ENCODE data around the gene NAA80. TPM values are rescaled to one million over a fixed set of nuclear protein-coding genes. Genes with fewer than 3 reads are reported as not detected.
A peak's percentile ranks its signal among the peaks of the same experiment; 100 is the strongest.

The NAA80 gene
- total and polyA plus RNA-seq, 2 donors (not counting 3 experiments of a cell fraction or from before 2014, with no cell fraction given): 9.0 to 13.1 TPM

- peak; percentile 81 for TF ChIP-seq POLR2AphosphoS5 (IDR thresholded peaks at IDR 0.05; ENCODE audit: insufficient read depth, low read depth, low read length)
- peak in 1 of 2 donors; percentile 6 for TF ChIP-seq CTCF (IDR thresholded peaks at IDR 0.05; ENCODE audit: extremely low read depth in 1 of 2, insufficient read depth in 1 of 2, low read depth in 1 of 2, low read length in 2 of 2)
- peak; percentile 87 for TF ChIP-seq MAX (IDR thresholded peaks at IDR 0.05; ENCODE audit: insufficient read depth, insufficient read length)
- TF ChIP-seq EZH2 (IDR thresholded peaks at IDR 0.05; ENCODE audit: borderline replicate concordance, low read depth, low read length, severe bottlenecking): no peak
- TF ChIP-seq GATA2 (IDR thresholded peaks at IDR 0.05; ENCODE audit: insufficient read depth, insufficient read length, low read depth, low read length): no peak
- no peak for TF ChIP-seq FOS (IDR thresholded peaks at IDR 0.05; ENCODE audit: borderline replicate concordance, insufficient read depth, low read length)
- peak; percentile 62 for TF ChIP-seq MYC (IDR thresholded peaks at IDR 0.05; ENCODE audit: low read depth, low read length)
- TF ChIP-seq POLR2A (IDR thresholded peaks at IDR 0.05; ENCODE audit: low read depth, low read length): peak; percentile 81
- TF ChIP-seq JUN (IDR thresholded peaks at IDR 0.05; ENCODE audit: borderline replicate concordance, insufficient read depth, insufficient read length, low read depth): no peak
- Histone ChIP-seq H3K79me2 (ENCODE audit: control insufficient read depth, insufficient read depth, low read length) (peaks cover 27% of the 10 kb centered on the region), H3K9me1 (replicated peaks; ENCODE audit: control insufficient read depth, extremely low read depth, insufficient read depth, low read length) (no peaks in the 10 kb centered on the region), H3K4me2 (ENCODE audit: insufficient read depth, low read length) (peak within 1 kb of the TSS; percentile 79), H4K20me1 (replicated peaks; ENCODE audit: control insufficient read depth, extremely low read depth, insufficient read depth, low read length) (no peaks in the 10 kb centered on the region), H3K36me3 (ENCODE audit: control insufficient read depth in 2 of 2, extremely low read depth in 1 of 2, insufficient read depth in 2 of 2, low read length in 2 of 2) (peaks cover 3 to 25% of the 10 kb centered on the region in 2 experiments), H3K27me3 (ENCODE audit: control insufficient read depth in 2 of 2, insufficient read depth in 2 of 2, low read length in 2 of 2) (no peaks in the 10 kb centered on the region), H3K4me3 (replicated peaks in 1 of 3; ENCODE audit: insufficient read depth in 1 of 3, low read depth in 1 of 3, low read length in 3 of 3) (peak within 1 kb of the TSS; percentile 70 to 84 (median 76)), H2AFZ (ENCODE audit: low read depth, low read length) (peak within 1 kb of the TSS; percentile 47), H3K9ac (replicated peaks; ENCODE audit: extremely low read depth, insufficient read depth, low read length) (peak within 1 kb of the TSS; percentile 66), H3K4me1 (ENCODE audit: control insufficient read depth, extremely low read depth, insufficient read depth, low read length) (peaks cover 11% of the 10 kb centered on the region), H3K27ac (ENCODE audit: insufficient read depth, low read depth, low read length) (peak within 1 kb of the TSS; percentile 53), H3K9me3 (replicated peaks; ENCODE audit: control insufficient read depth, insufficient read depth, low read length) (no peaks in the 10 kb centered on the region)
- CTCF ChIA-PET: interaction anchor here (1.5 to 2.4 kb wide), 4 partner anchors 14 to 46 kb away, joined by 5 to 18 read pairs (median 8); partner anchors contain the start of gene LSMEM2
- BruUV-seq (replicated peaks): TSS peak; percentile 56
- dilution Hi-C loops (cut with MboI; ENCODE audit: extremely low pct_ligation_motif_present, low sequenced_read_pairs) (no loop called here), intact Hi-C loops (cut with micrococcal nuclease) (loop anchor here (1.0 kb wide), 2 partner anchors 30 to 37 kb away; partner anchors contain the start of gene HYAL2)
- FAIRE-seq (peak; percentile 100), DNase-seq (ENCODE audit: low read depth, low spot score) (peak; percentile 98)
- POLR2A ChIA-PET: interaction anchor here (1.4 kb wide), 1 partner anchor 36 kb away, joined by 4 read pairs; the partner anchor contains the start of gene TUSC2
Observed at GRCh38 chr3:50292159-50293078, 6.8 kb downstream of the NAA80 start, which contains the start of gene IFRD2. Gene IFRD2, minus strand, starts transcription at chr3:50292429. Its CDS starts 155 bp downstream, at chr3:50292274.

Measured in endothelial cell of umbilical vein (primary cell).